ENCODE results near the gene NEK7.

The NEK7 gene

DNA sequence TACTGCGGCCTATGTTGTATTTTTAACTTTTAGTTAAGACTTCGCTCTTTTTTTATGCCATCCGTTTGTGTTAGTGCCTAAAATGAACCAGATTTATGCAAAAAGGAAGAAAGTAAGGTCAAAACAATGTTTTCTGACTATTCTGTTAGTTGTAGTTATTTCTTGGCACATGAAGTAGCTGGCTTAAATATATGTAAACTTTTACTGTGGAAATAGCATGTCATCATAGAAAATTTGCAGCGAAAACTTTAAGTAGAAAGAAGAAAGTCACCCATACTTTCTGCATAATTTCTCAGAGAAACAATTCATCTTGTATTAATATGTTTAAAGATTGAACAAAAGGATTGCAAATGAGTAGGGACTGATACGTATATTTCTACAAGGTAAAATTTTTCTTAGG lies 106.4 kb downstream of the NEK7 start:
- no peak for DNase-seq

DNA sequence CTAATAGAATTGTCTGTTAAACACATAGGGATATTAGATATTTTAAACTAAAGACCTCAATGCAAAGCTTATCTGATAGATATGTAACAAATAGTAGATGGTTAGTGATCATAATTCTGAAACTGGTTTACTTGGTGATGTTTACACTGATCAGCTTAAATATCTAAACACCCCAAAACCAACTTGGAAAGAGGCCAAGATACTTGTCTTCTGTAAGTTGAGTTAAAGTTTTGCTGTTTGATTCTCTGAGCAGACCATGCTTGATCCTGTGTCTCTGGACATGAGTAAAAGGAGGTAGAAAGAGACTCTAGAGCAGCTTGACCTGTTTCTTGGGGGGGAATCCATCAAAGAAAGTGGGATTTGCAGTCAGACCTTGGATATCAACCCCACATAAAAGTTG lies 107.5 kb downstream of the NEK7 start:
- no peak for DNase-seq

DNA sequence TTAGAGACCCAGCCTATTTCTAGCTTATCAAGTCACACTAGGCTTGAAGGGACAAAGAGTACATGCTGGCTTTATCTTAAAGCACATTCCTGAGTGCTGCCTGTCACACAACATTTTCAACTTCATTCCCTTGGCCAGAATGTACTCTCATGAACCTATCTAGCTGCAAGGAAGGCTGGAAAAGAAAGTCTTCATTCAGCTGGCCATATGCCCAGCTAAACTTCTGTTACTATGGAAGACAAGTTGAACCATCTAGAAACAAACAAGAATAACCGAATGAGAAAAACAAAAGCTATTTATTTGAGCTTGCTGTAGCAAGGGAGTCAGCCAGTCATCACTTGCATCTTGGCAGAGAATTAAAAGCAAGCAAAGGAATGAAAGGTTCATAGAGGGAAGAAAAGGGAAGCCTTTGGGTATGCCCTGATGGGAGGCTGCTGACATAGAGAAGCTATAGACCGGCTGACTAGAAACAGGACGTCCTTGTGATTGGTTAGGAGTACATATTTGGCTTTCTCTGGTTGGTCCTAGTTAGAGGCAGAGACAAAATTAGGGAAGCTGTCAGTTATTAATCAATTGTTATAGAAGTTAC lies 108.4 kb downstream of the NEK7 start:
- no peak for DNase-seq

DNA sequence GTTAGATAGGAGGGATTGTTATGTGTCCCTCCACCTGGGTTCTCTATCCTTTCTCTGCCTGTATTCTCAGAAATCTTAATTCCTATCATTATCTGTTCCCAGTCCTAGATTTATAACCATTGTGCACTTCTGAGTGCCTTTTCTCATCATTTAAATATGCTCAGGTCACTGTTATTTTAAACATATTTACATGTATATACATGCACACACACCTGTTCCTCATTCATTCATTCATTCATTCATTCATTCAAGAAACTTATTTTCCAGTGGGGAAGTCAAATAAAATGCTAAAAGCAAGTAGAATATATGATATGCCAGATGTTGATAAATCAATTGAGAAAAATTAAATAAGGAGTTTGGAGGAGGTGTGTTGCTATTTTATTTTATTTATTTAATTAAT lies 110.3 kb downstream of the NEK7 start:
- DNase-seq, result no peak

DNA sequence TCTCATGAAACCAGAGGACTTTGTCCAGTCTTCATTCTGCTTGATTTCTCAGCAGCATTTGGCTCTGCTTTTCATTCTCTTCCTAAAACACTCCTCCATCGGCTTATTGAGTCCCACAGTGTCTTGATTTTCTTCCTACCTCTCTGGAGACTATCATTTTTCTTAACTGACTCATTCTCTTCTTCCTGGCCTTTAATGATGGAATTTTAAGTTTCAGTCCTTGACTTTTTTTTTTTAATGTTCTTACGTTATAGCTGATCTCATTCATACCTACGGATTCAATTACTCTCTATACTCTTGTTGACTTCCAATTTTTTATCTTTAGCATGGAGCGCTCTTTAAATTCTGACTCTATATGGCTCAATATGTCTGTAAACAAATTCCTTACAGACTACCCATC lies 111.1 kb downstream of the NEK7 start:
- no peak for DNase-seq

DNA sequence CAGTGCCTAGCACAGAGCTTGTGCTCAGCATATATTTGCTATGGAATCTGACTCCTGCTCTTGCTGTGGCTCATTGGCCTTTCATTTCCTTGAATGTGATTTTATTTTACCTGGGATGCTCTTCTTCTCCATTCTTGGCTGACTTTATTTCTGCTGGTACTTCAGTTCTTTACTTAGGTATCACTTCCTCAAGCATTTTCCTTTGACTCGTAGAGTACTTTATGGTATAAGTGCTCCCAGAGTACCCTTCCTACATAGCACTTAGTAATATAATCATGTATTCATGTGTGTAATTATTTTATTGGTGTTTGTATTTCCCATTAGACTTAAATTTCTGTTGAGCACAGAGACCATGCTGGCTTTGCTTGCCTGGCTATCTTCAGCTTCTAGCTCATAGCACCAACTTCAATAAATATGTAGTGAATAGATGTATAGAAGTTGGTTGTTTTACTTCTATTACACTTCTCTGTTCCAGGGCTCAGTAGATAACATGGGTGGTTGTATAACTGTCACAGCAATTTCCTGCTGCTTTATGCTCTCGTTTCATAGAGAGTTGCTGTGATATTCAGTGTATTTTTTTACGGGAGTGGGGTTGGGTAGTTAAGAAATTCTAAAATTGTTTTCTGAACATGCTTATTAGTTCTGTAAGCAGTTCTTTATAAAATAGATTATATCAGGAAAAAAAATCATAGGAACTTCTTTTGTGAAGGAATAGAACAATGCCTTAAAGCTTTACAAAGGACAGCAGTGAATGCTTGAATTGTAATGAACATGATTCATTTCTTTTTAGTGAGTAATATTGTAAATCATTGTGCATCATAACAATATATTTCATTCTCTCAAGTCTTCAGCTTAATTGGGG lies 112.2 kb downstream of the NEK7 start:
- DNase-seq, result no peak

DNA sequence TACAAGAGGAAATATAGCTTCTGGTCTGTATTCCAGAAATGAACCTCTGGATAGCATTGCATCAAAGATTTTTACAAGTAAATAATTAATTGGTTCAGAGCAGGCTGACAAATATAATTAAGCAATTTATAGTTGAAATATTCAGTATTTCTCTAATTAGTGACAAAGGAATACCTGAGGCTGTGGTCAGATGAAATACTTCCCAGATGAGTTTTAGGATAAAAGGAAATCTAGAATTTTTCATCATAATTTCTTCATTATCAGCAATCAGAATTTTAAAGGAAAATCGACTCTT lies 112.8 kb downstream of the NEK7 start:
- DNase-seq, result no peak

DNA sequence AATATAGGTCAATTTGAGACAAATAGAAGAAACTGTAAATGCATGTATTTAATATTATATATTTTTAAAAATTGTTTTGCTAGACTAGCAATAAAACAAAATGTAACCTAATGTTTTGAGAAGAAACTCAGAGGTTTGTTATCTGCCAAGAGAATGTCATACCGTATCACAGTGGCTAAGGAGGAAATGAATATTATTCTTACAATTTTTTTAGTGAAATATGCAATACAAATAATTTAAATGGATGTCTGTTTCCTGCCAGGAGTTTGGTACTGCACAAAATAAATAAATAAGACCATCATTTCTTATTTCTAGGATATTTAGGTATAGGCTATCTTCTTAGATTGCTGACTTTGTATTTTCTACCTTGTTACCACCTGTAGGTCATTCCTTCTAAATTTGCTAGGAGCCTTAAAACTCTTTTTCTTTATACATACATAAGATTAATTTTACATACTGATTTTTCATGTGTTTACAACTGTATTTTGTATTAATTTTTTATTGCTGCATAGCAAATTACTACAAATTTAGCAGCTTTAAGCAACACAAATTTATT lies 113.6 kb downstream of the NEK7 start:
- DNase-seq, result no peak

DNA sequence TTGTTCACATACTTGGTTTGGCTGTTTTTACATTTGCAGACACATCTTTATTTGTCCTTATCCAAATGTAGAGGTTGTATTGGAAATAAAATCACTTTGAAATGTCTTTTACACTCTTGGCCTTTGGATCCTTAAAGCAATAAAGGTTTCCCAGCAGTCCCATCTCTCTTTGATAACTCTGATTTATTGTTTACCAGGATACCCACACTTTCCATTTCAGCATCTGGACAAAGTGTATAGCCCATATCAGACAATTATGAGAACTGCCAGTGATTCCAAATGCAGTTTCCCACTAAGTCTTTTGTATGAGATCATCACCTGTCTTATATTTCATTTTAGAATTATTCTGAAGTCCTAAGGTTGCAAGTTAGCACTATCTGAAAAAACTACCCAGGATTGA lies 114.7 kb downstream of the NEK7 start:
- DNase-seq, result no peak

DNA sequence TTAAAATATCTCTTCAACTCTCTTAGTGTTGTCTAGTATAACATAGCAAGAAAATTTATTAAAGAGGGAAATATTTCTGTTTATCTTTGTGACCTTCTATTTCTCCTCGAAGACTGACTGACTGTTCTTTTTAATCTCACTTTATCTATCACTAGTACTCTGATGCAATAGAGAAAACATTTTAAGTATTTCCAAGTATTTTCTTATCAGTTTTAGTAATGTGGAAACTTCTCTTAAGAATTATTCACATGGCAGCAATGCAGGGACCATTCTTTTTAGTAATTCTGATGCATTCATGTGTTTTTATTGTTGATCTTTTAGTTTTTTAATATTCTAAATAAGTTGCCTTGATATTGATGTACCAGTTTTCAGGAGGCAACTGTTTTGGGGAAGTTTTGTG lies 115.7 kb downstream of the NEK7 start:
- no peak for DNase-seq

DNA sequence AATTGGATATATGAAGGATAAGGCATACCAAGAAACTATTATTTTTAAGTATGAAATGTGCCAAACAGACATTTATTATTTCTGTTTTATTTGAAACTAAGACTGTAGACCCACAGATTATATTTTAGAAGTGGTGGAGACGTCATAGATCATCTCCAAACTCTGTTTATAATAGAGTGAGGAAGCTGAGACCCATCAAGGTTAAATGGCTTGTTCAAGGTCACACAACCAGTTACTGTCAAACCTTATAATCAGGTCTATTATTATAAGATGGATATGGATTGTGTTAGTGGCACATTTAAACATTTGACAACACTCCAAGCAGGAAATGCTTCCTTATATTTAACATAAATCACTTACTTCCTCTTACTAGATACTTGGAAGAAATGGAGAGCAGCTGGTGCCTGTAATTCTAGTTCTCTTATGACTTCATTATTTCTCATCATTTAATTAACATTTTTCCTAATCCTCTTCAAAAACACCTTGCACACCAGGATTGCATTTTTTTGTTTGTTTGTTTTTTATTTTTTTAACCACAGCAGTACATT lies 117.0 kb downstream of the NEK7 start:
- DNase-seq, result no peak

DNA sequence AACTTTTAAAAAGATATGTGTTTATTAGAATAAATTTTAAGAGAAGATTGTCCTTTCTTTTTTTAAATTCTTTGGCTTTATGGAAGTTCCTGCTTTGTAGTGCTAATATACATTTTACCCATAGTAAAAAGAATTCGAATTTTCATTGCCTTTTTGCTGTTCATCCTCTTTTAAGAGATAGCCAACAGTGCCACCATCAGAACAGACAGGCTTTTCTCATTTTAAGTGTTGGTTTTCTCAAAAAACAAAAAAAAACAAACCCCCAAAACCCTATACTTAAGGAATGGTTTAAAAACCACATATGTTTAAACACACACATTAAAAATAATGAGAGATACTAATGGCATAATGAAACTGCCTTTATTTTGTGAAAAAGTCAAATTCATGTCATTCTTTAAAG lies 118.8 kb downstream of the NEK7 start:
- no peak for DNase-seq

DNA sequence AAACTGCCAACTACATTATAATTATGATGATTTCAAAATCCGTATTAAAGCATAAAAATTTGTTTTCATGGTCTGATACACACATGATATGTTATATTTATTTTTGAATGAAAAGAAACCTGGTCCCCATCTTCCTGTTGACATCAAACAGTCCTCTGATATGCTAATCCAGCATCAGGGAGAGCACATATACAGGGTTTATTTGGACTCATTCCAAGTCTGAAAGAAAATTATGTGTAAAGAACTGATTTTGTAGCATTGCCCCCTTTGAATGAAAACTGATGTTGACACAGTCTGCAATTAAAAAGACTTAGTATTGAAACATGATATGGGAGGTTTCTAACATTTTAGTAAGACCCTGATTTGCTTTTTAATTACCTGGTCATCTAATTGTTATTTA lies 119.4 kb downstream of the NEK7 start:
- no peak for DNase-seq

DNA sequence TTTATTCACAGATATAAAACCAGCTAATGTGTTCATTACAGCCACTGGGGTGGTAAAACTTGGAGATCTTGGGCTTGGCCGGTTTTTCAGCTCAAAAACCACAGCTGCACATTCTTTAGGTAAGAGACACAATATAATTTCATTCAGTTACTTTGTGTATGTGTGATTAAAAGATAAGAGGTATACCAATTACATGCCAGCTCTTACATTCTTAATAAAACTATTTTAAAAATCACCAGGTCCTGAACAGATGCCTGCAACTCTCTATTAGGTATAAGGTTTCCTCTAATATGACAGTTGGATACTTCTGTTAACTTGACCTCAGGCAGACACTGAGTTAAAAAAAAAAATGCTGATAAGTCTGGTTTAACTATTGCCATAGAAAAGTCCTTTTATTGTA lies 122.1 kb downstream of the NEK7 start:
- DNase-seq, result no peak

DNA sequence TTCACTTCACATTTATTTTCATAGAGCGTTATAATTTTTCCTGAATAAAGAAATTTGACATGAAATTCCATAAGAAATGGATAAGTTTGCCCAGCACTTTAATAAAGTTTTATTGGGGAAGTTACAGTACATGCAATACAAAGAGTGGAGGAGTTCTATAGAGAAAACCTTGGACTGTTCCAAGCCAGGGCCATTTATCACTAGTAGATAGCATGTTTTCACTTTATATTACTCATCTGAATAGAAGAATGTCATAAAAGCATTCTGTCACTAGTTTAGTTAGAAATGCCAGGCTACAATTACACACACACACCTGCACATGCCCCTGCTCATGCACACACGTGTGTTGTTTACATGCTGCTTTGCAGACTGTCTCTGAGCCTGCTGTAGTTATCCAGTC lies 123.3 kb downstream of the NEK7 start:
- no peak for DNase-seq

DNA sequence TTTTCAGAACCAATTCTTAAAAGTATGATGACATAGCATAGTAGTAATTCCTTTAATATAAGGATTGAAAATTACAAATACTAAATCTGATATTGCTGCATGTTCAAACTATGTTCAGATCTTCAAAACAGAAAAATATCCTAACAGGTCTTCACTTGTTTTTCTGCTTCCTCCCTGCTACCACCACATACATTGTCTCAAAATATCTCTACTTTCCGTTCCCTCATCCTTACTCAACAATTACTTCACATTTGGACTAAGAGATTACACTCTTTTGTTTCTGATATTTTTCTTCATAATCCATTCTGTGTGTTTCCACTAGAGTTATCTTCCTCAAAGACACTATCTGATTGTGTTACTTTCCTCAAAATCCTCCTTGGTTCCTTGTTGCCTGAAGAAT lies 125.1 kb downstream of the NEK7 start:
- DNase-seq, result no peak

DNA sequence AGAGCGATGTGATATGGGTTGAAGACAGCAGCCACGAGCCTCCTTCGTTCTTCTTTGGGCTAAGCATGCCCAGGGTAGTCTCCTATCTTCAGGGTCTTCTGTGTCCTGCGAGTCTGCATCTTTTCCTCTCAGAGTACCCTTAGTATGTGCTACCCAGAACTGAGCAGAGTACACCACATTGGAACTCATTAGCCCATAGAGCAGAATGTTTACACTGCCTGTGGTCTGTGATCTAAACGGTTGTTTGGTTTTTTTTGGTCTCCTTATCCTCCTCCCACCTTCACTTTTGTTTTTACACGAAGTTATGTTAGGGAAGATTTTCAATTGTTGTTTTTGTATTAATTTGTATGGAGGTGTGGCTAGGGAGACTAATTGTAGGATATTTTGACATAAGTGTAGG lies 126.4 kb downstream of the NEK7 start:
- DNase-seq, result no peak

DNA sequence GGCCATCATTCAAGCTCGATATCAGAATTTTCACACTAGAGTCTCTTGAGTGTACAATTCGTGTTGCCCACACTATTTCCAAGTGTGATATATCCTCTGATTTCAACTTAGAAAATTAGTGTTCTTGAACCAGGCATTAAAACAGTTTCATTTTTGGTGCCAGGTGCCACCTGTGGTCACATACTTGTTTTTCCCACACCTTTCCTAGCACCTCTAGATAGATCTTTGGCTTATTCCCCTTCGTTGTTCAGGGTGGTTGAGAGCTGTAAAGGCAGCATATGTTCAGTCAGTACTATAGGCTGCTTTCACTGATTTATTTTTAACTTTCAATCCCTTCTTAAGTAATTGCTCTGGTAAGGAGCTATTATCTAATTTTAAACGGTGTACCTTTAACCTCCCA lies 131.1 kb downstream of the NEK7 start:
- DNase-seq, result no peak

DNA sequence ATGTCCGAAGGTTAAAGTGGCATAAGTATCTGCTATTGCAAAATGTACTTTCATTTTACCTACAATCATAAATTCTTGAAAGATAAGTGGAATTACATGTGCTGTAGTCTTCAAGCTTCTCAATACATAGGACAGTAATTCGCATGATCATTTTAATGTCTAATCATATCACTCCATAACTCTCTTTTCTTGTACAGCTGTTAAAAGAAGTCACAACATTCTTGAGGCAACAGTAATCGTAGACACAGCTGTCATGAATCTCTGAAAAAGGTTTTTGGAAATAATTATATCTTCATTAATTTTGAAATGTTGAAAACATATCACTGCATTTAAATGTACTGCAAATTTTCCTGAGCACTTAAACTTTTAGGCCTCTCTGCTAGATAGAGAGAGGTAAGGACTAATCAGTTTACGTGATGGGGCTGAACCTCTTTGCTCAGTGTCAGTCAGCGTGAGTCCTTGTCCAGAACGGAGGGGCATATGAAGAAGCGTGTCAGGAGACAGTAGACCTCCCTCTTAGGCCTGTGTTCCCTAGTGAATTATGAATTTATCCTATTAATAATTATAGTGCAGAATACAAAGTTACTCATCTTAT lies 133.4 kb downstream of the NEK7 start:
- no peak for DNase-seq

DNA sequence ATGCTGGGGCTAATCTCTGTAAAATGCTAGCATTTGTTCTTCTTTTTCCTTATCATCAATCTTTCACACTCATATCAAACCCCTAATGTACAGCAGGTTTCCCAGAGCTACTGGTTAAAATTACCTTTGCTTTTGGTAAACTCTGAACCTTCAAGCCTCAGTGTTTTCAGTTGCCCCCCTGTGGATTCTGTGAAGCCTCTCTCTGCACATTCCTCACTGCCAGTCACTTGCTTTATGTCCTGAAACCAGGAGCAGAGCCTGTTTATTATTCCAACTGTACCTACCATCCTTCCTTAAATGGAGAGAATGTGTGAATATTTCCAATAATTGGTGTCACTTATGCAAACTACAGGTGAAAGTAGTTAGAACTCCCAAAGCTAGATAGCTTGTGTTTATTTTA lies 134.2 kb downstream of the NEK7 start:
- DNase-seq, result no peak

DNA sequence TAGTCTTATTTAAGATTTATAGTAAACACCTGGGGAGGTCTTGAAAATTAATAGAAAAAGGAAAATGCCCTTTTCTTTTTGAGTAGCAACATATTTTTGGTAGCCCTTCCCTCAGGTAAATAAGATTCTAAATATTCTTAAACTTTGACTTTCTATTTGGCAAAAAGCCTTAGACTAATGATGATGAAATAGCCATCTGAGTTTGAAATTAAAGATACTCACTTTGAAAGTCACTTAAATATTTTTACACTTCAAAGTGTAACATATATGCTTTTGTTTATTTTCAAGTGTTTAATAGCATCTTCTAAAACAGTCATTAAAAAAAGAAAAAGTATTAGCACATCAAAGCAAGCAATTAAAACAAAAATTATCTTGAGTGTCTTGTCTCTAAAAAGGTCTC lies 135.1 kb downstream of the NEK7 start:
- no peak for DNase-seq

DNA sequence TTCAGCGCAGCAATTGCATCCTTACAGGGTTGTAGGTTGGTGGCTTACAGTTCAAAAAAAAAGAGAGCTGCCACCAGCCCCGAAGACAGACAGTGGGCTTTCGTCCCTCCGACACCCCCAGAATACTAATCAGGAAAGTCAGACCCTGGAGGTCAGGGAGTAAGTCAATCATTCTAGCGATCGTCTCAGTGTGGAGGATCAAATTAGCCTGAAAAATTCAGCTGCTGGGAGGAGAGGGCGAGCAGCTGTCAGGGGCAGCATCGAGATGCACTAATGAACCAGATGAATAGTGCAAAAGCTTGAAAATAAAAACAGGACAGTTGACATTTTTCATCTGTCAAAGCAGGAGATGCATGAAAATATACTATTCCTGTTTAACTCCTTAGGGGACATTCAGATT lies 138.4 kb downstream of the NEK7 start:
- DNase-seq, result no peak

DNA sequence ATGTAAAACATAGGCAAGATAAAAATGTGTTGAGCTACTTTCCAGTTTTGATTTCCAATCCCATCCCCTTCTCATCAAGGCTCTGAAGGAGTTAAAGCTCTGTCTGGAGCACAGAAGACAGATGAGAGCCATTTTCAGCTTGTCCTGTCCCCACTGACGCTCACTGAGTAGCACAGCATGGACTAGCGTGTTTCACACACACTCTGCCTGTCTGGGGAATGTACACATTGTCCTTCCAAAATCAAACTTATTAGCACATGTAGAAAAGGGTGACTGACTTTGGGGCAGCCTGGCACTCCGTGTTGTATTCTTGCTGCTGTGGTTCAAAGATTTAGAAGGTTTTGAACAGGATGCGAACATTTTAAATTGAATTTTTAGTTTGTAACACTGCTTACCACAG lies 139.2 kb downstream of the NEK7 start:
- no peak for DNase-seq

DNA sequence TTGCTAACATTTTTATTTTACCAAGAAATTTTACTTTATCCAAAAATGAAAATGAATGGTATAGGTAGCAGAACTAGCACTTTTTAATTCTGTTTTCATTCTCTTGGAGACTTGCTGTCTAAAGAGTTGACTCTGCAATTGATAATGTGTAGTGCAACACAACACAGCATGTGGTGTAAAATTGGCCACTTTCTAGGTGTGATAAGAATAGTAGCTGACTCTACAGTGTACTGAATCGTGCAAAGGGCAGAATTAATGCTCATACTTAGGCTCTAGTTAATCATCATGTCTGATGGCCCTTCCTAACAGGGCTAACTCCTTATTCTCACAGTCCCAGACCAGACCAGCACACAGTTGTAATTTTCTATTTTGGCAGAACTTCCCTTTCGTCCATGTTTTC lies 140.5 kb downstream of the NEK7 start:
- DNase-seq, result no peak

Data from NCI-H526 treated with DMSO at 0.1 percent for 48 hours (cell line).